Psoas muscle (tissue), 8 donors: ENCODE measurements around the gene SRD5A2. TPM values are rescaled to one million over a fixed set of nuclear protein-coding genes. Genes with fewer than 3 reads are reported as not detected.

Experiments
- ATAC-seq, 4 donors: fragments of 200-7000 bp; cut with Tn5 transposase; one replicate each; pipeline ENCODE4 v1.9.1; 2020; ENCODE audit warnings: moderate library complexity in 3 of 4, mild to moderate bottlenecking in 2 of 4
- DNase-seq, 2 donors: peaks; one replicate each; pipeline ENCODE4 v3.0.0-alpha.2; 2020
- H3K27ac ChIP-seq: fragments of 200-600 bp; one replicate; pipeline ENCODE4 v1.8.0; 2022
- H3K27me3 ChIP-seq, 3 donors: fragments of 200-600 bp in 1 of 3; one replicate each; pipeline versions ENCODE4 v1.6.1 to v1.8.0; 2013 to 2022; ENCODE audit warnings: low read length in 2 of 3, mild to moderate bottlenecking in 2 of 3, moderate library complexity in 1 of 3; ENCODE audit not compliant: insufficient read depth in 3 of 3
- H3K36me3 ChIP-seq, 2 donors: fragments of 200-600 bp in 1 of 2; one replicate each; pipeline versions ENCODE4 v1.6.1 to v1.8.0; 2013 to 2022; ENCODE audit warnings: low read depth in 1 of 2, mild to moderate bottlenecking in 1 of 2, moderate library complexity in 1 of 2; ENCODE audit not compliant: insufficient read depth in 1 of 2
- H3K4me1 ChIP-seq: fragments of 200-600 bp; one replicate; pipeline ENCODE4 v1.8.0; 2022
- H3K4me3 ChIP-seq: fragments of 200-600 bp; one replicate; pipeline ENCODE4 v1.8.0; 2022; ENCODE audit warnings: mild to moderate bottlenecking
- H3K9me3 ChIP-seq: fragments of 200-600 bp; one replicate; pipeline ENCODE4 v1.8.0; 2022
- WGBS, 3 donors: extraction: QIAGEN DNeasy Blood & Tissue Kit; methylation state at CpG; one replicate each; pipeline versions ENCODE4 v1.1.6 to v1.1.7; 2013; 5-methylcytosine and 5-hydroxymethylcytosine counted together
- intact Hi-C, 2 donors: fragments of 100-400 bp; cut with DNase I; formaldehyde crosslinking; loops; one replicate each; pipeline versions ENCODE4 v1.11.0 to v1.14.2; 2022
- polyA plus RNA-seq, 3 donors: library from polyadenylated mRNA; stranded (reverse); fragments of 200-250 nt; gene quantifications; one replicate each; pipeline ENCODE4 v1.2.3, GENCODE V29; 2013
- total RNA-seq, 4 donors: library from RNA; stranded (reverse); fragmentation: NEBNext Ultra II Directional in 2 of 4; extraction: Animal tissue kit (Norgen Biotek cat#: 25700) in 2 of 4; gene quantifications; one replicate each; pipeline versions ENCODE4 v1.2.1 to v1.2.4, GENCODE V29; 2021 to 2023
- TF ChIP-seq, protein P1 (sequence below): fragments of 200-600 bp; IDR thresholded peaks from one replicate; pipeline ENCODE4 v1.8.0; 2022; ENCODE audit warnings: antibody characterized with exemption
- donor health status: healthy with polysubstance abuse.
- donor health status: DM: no; HTN: no; CAD: no; lungs with moderate emphysema.
- donor health status: Bipolar disorder and iron deficiency.
- donor health status: healthy.
- donor health status: DM: yes; HTN: yes; CAD: no.
- donor health status: DM: no; HTN: no; CAD: no.
- donor health status: DM: no; HTN: no; CAD: no.
- donor health status: DM: yes; HTN: yes; CAD: no.

Gene SRD5A2
- total and polyA plus RNA-seq, 7 donors, result 0.01 to 0.16 (median 0.09) TPM; not detected in 1

DNA sequence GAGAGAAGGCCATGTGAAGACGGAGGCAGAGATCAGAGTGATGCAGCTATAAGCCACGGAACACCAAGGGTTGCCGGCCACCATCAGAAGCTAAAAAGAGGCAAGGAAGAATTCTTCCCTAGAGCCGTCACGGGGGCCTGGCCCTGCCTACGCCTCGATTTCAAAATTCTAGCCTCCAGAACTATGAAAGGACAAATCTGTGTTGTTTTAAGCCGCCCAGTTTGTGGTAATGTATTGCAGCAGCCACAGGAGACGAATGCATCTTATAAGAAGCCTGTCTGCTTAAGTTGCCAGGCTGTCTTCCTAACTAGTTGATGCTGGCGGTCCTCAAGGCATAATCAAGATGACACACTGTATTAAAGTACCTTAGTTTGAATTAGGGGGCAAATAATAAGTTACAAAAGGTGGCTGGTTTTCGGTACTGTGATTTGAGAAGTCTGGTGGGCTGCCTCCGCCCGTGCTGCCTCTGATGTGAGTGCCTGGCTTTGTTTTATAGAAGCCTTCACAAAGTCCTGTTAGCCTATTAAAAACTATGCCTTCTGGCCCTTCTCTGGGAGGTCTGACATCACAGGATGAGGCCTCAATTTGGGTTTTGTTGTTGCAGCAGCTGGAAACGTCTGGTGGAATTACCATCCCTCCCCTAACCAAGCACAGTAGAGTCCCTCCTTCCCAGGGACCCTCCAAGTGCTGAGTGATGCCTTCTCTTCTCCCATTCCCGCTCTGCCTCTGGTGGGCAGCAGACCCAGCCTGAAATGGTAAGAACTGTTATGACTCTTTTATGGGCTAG lies 53.6 kb downstream of the SRD5A2 start:
- 54 to 60% (median 59%) methylated on average over 15 of the region's 15 CpGs for WGBS, 3 donors

DNA sequence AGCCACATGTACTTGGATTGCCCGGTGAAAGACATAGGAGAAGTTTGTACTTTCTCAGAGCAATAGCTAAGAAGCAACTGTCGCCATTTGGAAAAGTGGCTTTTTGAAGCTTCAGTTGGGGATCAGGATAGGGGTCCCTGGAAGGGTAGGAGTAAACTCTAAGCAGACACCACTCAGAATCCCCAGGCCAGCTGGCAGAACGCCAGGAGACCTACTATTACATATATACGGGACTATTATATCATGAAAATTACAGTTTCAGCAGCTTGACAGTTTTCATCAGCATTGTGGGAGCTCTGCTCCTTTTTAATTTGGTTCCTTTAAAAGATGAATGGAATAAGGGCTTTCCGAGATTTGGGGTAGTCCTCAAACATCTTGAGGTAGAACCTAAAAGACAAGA lies 54.9 kb downstream of the SRD5A2 start:
- no peak for DNase-seq
- Histone ChIP-seq H3K27ac (no peak overlapping the region), H3K9me3 (no peaks in the 10 kb centered on the region), H3K36me3 (no peaks in the 10 kb centered on the region), H3K4me3 (no peak overlapping the region), H3K4me1 (no peaks in the 10 kb centered on the region), H3K27me3 (no peaks in the 10 kb centered on the region)
- 66 to 70% (median 68%) methylated on average over 5 of the region's 5 CpGs for WGBS, 3 donors
- ATAC-seq, result no peak
- intact Hi-C loops, result loop anchor here in 1 of 2 donors (5.0 kb wide), 2 partner anchors 311 to 814 kb away; no protein-coding TSS in a partner anchor
- TF ChIP-seq, protein P1, sequence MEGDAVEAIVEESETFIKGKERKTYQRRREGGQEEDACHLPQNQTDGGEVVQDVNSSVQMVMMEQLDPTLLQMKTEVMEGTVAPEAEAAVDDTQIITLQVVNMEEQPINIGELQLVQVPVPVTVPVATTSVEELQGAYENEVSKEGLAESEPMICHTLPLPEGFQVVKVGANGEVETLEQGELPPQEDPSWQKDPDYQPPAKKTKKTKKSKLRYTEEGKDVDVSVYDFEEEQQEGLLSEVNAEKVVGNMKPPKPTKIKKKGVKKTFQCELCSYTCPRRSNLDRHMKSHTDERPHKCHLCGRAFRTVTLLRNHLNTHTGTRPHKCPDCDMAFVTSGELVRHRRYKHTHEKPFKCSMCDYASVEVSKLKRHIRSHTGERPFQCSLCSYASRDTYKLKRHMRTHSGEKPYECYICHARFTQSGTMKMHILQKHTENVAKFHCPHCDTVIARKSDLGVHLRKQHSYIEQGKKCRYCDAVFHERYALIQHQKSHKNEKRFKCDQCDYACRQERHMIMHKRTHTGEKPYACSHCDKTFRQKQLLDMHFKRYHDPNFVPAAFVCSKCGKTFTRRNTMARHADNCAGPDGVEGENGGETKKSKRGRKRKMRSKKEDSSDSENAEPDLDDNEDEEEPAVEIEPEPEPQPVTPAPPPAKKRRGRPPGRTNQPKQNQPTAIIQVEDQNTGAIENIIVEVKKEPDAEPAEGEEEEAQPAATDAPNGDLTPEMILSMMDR, result no peak

More for the DNA sequence above, 53.6 kb downstream of the SRD5A2 start:
- ATAC-seq (no peak), DNase-seq (no peak)
- TF ChIP-seq, protein P1, result no peak
- no peaks in the 10 kb centered on the region for H3K4me1 ChIP-seq
- no peaks in the 10 kb centered on the region for H3K9me3 ChIP-seq
- no peak overlapping the region for H3K27ac ChIP-seq
- H3K4me3 ChIP-seq, result no peak overlapping the region
- no peaks in the 10 kb centered on the region for H3K36me3 ChIP-seq
- intact Hi-C loops, result loop anchor here in 1 of 2 donors (5.0 kb wide), 2 partner anchors 310 to 815 kb away; no protein-coding TSS in a partner anchor
- no peaks in the 10 kb centered on the region for H3K27me3 ChIP-seq

DNA sequence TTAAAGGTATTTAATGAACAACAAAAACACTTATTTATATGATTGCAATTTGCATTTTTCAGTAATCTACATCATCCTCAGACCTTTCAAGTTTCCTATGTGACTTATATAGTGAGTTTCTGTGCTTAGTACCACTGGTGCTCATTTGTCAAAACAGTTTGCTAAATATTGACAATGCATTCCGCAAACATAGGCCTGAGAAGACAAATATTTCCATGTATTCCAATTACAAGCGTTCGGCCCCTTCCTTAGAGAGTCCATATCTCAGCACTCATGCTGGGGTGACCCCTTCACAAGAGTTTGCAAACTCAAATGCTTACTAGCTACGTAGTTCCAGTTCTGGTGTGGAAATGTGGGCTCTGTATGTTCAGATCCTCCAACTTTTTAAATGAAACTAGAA lies 56.1 kb downstream of the SRD5A2 start:
- intact Hi-C loops, result loop anchor here in 1 of 2 donors (5.0 kb wide), 1 partner anchor 807 kb away; no protein-coding TSS in a partner anchor
- TF ChIP-seq, protein P1, result no peak
- 93% methylated on average over 4 of the region's 4 CpGs for WGBS, 3 donors

DNA sequence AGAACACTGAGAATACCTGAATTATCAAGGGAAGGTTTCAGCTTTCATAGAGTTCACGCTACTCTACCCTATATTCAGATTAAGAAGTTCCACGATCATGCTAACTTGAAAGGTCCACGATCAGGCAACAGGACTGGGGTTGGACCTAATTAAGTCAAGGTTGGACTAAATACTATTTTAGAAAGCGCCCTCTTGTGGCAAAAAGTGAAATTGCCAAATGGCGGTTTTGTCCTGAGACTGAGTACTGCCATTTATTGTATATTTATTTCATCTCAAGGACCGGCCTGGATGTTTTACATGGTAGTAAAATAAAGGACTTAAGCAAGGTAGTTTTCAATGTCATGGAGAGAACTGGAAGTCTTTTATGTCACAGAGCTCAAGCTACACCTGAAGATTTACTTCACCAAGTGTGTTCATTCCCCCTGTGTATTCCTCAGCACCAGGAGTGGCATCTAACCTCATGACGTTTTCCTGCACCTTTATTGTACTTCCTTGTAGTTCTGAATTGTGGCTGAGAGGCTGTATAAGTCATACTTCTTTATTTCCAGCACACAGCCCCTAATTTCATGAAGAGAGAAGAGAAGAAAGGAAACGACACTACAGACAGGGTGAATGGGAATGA lies 56.8 kb downstream of the SRD5A2 start:
- intact Hi-C loops, result loop anchor here in 1 of 2 donors (5.0 kb wide), 1 partner anchor 807 kb away; no protein-coding TSS in a partner anchor
- no peaks in the 10 kb centered on the region for H3K36me3 ChIP-seq
- peak in 1 of 4 donors; percentile 58 for ATAC-seq
- no peak for DNase-seq
- H3K4me1 ChIP-seq, result no peaks in the 10 kb centered on the region
- no peaks in the 10 kb centered on the region for H3K27me3 ChIP-seq
- WGBS, 3 donors, result 31 to 40% (median 33%) methylated on average over 8 of the region's 8 CpGs
- TF ChIP-seq, protein P1, result peak; percentile 64
- no peaks in the 10 kb centered on the region for H3K9me3 ChIP-seq
- no peak overlapping the region for H3K4me3 ChIP-seq
- H3K27ac ChIP-seq, result no peak overlapping the region

More for the DNA sequence above, 56.1 kb downstream of the SRD5A2 start:
- Histone ChIP-seq H3K4me3 (no peak overlapping the region), H3K9me3 (no peaks in the 10 kb centered on the region), H3K27ac (no peak overlapping the region), H3K4me1 (no peaks in the 10 kb centered on the region), H3K27me3 (no peaks in the 10 kb centered on the region), H3K36me3 (no peaks in the 10 kb centered on the region)
- ATAC-seq, result no peak
- DNase-seq, result no peak
